ENCODE results near the gene UBTD2.
A peak's percentile ranks its signal among the peaks of the same experiment; 100 is the strongest.
"Not testable (repeated sequence)": the region's sequence is repeated elsewhere in the genome, so short reads cannot be mapped to it uniquely, and the experiment has no call there.

The UBTD2 gene

GRCh38 chr5:172291837-172292236 lies 8.3 kb upstream of the UBTD2 start:
- not testable (repeated sequence) for DNase-seq

GRCh38 chr5:172288465-172288864 lies 4.9 kb upstream of the UBTD2 start:
- DNase-seq: no peak

- not testable (repeated sequence) for DNase-seq
These were observed 3.6 kb upstream of the UBTD2 start for GRCh38 chr5:172287140-172287539.

- DNase-seq: no peak
These were observed 1.9 kb upstream of the UBTD2 start for GRCh38 chr5:172285226-172286143.

GRCh38 chr5:172284611-172284980 lies 1.0 kb upstream of the UBTD2 start:
- no peak for DNase-seq

GRCh38 chr5:172283862-172284610 lies 472 bp upstream of the UBTD2 start:
- peak; percentile 53 for DNase-seq

GRCh38 chr5:172282272-172283019 lies 1.1 kb downstream of the UBTD2 start:
- no peak for DNase-seq

GRCh38 chr5:172281346-172281745 lies 2.2 kb downstream of the UBTD2 start:
- DNase-seq: no peak

GRCh38 chr5:172280929-172281328 lies 2.6 kb downstream of the UBTD2 start:
- peak; percentile 39 for DNase-seq

- no peak for DNase-seq
These were observed 3.2 kb downstream of the UBTD2 start for GRCh38 chr5:172280317-172280716.

GRCh38 chr5:172278356-172278755 lies 5.2 kb downstream of the UBTD2 start:
- DNase-seq: no peak

- DNase-seq: no peak
These were observed 7.3 kb downstream of the UBTD2 start for GRCh38 chr5:172276214-172276613.

- DNase-seq: no peak
These were observed 8.4 kb downstream of the UBTD2 start for GRCh38 chr5:172274951-172275753.

GRCh38 chr5:172267943-172268342 lies 15.6 kb downstream of the UBTD2 start:
- no peak for DNase-seq

GRCh38 chr5:172266676-172267092 lies 16.9 kb downstream of the UBTD2 start:
- DNase-seq: no peak

- DNase-seq: no peak
These were observed 17.4 kb downstream of the UBTD2 start for GRCh38 chr5:172266071-172266675.

- DNase-seq: no peak
These were observed 18.7 kb downstream of the UBTD2 start for GRCh38 chr5:172264815-172265395.

GRCh38 chr5:172255444-172255843 lies 28.1 kb downstream of the UBTD2 start:
- DNase-seq: no peak

- DNase-seq: no peak
These were observed 31.1 kb downstream of the UBTD2 start for GRCh38 chr5:172252501-172252900.

- no peak for DNase-seq
These were observed 32.1 kb downstream of the UBTD2 start for GRCh38 chr5:172251419-172251818.

GRCh38 chr5:172248637-172249036 lies 34.9 kb downstream of the UBTD2 start:
- DNase-seq: no peak

- no peak for DNase-seq
These were observed 37.9 kb downstream of the UBTD2 start for GRCh38 chr5:172245703-172246125.
